ENCODE results near the gene OR51E1.
A peak's percentile ranks its signal among the peaks of the same experiment; 100 is the strongest.

OR51E1 gene, protein sequence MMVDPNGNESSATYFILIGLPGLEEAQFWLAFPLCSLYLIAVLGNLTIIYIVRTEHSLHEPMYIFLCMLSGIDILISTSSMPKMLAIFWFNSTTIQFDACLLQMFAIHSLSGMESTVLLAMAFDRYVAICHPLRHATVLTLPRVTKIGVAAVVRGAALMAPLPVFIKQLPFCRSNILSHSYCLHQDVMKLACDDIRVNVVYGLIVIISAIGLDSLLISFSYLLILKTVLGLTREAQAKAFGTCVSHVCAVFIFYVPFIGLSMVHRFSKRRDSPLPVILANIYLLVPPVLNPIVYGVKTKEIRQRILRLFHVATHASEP

DNA sequence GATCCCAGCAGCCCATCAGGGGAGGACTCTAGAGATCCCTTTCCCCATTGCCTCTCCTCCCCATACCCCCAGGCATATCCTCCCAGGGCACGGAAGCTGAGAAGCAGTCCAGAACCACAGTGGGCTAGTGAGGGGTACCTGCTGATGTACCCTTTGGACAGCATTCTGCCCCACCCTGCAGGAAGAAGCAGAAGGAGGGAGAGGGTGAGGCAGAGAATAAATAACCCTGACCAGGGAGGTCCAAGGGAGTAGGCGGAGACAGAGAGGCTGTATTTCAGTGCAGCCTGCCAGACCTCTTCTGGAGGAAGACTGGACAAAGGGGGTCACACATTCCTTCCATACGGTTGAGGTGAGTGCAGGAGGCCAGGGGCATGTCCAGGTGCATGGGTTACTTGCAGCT is at the start of gene OR51E1:
Gene OR51E1 (plus strand): TSS at position 301 of the 400 bp plus-strand sequence. CDS start 8,545 bp downstream, outside the sequence.
- DNase-seq = no peak

DNA sequence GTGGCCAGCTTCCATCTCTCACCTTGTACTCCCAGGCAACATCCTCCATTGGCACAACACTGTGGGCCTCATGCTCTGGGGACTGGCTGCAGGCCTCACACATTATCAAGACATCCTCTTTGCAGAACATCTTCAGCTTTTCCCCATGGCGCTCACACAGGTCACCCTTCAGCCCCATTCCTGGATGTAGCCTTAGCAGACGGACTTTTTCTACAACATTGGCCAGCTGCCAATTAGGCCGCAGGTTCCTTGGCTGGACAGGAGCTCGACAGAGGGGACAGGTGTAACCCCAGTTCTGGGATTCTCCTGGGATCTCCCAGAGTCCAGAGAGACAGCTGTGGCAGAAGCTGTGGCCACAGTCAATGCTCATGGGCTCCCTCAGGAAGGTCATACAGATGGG is 38.7 kb upstream of the OR51E1 start:
- DNase-seq = no peak

DNA sequence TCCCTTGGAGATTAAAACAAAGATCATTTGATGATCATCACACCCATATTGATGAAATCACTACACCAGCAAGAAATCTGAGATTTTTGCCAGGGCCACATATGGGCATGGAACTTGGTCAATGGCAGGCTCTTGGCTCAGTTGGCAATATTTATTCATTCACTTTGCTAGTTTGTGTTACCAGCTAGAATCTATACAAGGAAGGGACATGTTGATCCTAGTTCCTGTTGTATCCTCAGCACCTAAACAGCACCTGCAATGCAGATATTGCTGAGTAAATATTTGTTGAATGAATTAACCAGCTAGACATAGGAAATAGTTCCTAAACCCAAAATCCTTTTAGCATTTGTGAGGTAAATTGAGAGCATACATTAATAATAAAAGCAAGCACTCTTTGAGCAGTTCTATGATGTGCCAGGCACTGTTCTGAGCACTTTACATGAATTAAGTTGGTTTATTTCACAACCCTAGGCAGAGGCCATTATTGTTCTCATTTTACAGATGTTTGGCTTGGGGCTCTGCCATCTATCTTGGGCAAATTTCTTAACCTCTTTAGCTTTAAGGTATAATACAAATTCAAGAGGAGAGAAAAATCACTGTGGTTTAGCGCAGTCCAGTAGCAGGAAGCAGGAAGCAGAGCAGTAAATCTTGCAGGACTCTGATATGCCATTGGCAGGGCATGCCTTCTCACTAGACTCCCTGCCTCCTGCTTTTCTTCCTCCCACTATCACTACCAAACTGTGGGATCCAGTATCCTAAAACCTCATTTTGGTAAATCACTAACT is 37.4 kb upstream of the OR51E1 start:
- DNase-seq = no peak

DNA sequence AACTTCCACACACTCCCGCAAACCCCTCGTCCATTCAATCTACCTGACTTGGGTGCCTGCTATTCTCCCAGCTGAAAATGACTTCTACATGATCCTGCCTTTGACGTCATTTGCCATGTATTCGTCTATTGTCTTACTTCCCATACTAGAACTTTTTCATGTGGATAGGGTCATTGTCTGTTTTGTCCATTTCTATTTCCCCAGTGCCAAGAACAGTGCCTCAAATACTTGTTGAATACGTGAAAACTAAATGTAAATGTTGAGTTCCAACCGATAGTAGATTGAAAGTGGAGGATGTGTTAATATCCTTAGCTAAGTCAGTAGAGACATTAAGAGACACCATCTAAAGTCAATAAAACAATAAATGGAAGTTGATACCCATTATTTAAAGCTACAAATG is 36.7 kb upstream of the OR51E1 start:
- no peak for DNase-seq

DNA sequence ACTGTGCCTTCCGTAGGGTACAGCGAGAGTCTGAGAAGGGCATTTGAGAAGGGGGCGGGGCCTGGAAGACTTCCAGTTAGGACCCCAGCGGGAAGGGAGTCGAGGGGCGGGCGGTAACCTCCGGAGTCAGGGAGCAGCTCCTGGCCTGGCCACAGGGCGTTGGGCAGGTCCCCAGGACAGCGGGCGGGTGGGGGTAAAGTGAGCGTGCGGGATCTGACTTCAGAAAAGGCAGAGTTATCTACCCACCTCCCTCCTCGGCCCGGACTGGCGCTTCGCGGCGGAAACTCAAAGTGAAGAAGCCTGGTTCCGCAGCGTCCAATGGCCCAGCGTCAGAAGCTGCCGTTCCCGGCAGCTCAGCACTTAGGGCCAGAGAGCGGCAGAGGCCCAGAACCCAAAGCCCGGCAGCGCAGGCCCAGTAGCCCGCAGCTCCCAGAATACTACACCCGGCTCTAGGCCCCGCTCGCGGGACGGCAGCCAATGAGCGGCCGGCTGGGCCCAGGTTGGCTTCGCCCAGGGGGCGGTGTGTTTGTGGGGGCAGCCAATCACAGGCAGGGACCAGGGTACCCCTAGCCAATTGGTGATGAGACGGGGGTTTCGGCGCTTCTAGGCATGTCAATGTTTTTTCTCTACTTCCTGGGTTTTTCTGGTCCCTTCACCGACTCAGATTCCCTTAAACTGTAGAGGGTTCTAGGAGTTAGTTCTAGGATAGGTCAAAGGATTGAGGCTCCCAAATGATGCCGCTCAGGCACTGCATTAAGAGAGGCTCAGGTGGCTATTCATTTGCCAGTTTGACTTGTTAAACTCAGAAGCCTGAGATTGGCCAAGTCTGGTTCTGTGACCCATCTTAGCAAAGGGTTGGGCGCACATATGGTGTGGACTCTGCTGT is 35.8 kb upstream of the OR51E1 start, which contains the start of gene TRIM68:
Gene TRIM68 (minus strand): TSS at position 451 of the 886 bp plus-strand sequence. CDS start 2,727 bp downstream, outside the sequence.
- peak; percentile 79 to 95 for DNase-seq

DNA sequence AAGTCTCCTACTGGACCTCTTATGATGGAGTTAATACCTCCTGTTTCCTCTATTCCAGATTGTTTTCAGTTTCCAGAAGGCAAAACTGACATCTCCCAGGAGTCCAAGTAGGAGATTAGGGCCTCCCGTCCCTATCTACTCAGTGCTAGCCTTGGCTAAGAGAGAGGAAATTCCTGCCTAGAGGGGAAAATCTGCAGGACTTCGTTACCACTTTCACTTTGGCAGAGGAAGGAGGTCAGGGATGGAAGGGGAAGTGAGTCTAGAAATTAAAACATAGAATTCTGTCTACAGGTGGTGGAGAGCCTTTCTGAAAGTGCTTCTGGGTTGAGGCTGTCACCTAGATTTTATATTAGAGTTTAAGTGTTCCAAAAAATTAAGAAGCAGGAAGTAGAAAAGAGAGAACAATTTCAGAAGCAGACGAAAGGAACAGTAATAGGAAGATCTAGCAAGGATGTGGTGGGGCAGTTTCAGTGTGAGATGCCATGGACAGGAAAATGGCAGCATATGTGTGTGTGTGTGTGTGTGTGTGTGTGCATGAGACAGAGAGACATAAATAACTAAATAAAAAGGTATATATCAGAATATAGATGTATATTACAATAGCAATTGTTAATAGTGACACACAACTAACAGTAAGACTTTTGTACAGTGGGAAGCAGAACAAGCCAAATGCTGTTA is 33.4 kb upstream of the OR51E1 start:
- DNase-seq = no peak

DNA sequence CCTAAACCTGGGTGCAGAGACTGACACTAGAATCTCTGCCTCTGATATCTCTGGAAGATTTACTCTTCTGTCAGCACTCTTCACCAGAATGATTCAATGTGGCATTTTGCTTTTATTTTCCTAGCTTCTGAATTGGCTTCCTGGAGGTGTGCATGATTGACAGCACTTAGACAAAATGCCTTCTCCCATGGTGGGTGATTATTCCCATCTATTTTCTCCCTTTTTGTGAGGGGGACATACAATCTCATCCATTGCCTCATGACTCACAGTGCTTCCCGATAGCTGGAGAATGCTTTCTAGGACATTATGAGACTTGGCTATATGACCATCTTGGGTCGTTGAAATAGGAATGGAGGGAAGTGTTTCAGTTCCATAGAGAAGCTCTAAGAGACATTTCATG is 31.8 kb upstream of the OR51E1 start:
- DNase-seq = no peak

DNA sequence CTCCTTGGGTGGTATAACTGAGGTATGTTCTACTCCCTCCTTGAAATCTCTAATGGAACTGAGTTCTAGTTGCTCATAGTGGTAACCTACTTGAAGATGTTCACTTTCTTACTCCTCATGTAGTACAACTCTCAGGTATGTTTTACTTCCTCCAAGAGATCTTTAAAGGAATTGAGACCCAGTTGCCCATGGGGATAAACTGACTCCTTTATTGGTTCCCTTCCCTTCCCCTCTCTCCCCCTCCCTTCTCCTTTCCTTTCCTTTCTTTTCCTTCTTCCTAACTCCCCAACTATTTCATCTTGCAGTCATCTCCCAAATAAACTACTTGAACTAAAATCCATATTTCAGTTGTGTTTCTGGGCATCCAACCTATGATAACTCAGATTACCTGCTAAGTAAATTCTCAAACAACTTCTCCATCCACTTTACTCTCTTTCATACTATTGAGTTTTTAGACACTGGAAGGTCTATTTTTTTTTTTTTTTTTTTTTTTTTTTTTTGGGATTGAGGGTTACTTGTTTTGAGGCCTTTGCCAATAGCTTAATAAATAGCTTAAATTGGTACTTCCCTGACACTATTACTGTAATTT is 27.8 kb upstream of the OR51E1 start:
- no peak for DNase-seq

DNA sequence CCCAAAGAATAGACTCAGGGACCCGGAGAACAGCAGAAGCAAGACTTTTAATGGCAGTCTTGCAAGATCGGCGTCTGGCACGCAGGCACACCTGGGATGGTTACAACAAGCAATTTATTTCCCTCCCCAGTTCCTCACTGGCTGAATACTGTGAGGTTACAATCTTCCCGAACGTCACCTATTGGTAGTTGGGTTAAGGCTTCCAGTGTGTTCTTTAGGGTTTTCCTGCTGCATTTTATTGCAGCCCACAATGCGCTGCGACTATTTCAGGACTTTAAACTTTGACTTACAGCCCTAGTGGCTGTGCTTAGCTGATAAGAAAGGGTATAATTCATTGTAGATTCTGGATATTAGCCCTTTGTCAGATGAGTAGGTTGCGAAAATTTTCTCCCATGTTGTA is 24.3 kb upstream of the OR51E1 start:
- DNase-seq = no peak

DNA sequence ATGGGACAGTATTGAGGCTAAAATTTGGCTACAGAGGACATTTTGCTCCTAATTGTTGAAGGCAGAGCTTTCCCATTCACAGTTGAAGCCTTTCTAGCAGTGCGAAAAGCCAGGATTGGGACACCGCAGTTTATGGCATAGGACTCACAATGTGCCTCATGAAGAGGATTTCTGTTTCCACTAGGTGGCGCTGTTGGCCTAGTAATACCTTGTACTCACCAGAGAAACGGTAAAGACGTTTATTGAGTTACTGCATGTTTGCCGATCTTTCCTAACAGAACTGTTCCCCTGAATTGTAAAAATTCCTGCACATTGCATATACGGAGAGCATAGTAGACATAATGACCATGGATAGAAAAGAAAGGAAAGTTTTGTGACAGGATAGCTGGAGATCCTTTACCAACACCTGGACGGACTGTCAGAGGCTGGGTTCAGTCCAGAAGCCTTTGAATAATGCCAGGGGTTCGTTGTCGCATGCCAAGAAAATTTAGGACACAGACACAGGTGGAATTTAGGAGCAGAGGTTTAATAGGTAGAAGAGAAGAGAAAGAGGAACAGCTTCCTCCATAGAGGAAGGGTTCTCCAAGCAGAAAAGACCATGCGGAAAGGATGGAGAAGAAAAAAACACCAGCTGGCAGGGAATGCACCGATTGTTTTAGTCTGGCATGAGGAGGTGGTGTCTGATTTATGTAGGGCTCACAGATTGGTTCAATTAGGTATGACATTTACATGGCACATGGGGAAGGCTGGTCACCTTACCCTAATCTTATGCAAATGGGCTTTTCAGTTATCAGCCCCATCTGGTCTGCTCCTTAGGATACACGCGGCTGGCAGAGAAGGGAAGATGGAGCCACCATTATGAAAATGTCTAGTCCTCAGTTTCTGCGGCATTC is 17.3 kb upstream of the OR51E1 start:
- DNase-seq = peak in 1 of 2 experiments; percentile 63

DNA sequence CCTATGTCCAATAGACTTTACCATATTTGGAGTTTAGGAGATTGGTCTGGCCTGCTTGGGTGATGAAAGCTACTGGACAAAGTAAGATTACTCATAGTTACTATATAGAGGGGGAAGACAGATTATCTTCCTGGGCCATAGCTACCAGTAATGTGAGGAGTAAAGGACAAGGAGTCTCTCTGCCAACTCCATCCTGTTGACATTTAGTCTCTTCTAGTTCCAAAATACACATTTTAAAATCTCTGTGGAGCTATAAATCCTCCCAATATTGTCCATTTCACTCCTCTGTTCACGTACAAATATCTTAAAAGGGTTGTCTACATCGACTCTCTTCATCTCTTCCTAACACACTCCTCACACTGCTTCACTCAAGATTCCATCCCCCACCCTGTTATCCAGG is 7.6 kb upstream of the OR51E1 start:
- no peak for DNase-seq

DNA sequence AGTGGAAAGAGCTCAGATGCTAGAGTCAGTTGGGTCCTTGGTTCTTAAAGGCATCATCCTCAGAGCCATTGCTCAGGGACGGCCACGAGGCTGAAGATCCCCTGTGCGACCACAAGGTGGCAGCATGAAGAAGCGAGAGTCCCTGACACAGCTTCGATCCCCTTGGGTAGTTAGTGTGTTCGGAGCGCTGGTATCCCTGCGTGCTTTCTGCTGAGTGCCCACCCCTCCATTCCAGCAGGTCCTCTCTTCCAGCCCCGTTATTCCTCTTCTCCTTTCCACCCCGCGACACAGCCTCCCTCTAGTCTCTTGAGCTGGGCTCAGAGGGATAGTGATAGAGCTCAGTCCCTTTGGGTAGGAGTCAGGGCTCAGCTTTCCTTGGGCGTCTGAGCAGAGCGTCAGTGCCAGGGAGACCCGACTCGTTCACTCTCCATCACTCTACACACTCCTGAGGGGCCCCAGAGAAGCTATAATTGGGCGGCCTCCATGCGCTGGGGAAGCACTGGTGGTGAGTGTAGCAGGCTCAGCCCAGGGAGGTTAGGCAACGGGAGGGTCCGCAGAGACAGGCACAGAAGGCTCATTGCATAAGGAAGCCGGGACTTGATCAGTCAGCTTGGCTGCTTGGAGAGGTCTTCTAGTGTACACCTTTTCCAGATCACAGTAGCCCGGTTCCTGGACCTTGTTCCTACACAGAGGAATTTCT is 6.7 kb upstream of the OR51E1 start, which contains the start of gene OR51D1:
Gene OR51D1 (plus strand): TSS at position 516 of the 700 bp plus-strand sequence. CDS start 2,314 bp downstream, outside the sequence.
- peak; percentile 8 to 53 for DNase-seq

DNA sequence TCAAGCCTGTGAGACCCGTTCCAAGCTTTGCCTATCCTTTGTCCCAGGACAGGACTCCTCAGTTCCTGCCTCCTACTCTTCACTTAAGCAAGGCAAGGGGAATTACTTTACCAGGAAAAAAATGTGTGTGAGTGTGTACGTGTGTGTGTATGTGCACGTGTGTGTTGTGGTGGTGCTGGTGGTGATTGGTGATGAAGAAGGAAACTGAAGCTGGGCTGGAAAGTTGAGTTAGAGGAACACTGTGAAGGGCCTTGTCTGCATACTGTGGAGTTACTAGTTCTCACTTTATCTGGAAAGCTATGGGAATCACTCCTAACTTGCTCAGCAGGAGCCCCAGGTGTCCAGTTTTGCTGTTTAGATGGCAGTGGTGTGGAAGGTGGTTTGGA is 6.1 kb upstream of the OR51E1 start:
- no peak for DNase-seq

DNA sequence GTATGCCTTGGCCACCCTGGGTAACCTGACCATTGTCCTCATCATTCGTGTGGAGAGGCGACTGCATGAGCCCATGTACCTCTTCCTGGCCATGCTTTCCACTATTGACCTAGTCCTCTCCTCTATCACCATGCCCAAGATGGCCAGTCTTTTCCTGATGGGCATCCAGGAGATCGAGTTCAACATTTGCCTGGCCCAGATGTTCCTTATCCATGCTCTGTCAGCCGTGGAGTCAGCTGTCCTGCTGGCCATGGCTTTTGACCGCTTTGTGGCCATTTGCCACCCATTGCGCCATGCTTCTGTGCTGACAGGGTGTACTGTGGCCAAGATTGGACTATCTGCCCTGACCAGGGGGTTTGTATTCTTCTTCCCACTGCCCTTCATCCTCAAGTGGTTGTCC is 3.9 kb upstream of the OR51E1 start:
- DNase-seq = no peak

DNA sequence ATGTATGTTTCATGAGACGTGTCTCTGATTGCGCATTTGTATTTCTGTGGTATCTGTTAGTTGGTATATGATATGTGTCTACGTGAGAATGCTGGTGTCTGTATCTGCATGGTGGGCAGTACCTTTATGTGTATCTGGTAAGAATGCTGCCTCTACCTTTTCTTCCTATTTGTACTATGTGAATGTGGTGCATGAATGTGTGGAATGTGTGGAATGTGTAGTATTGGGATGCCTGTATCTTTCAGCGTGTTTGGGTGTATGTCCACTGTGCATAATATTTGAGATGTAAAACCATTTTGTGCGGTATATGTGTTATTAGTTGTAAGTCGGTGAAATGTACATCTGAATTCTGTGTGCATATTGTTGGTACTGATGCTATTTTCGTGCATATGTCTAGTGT is 2.3 kb upstream of the OR51E1 start:
- no peak for DNase-seq

DNA sequence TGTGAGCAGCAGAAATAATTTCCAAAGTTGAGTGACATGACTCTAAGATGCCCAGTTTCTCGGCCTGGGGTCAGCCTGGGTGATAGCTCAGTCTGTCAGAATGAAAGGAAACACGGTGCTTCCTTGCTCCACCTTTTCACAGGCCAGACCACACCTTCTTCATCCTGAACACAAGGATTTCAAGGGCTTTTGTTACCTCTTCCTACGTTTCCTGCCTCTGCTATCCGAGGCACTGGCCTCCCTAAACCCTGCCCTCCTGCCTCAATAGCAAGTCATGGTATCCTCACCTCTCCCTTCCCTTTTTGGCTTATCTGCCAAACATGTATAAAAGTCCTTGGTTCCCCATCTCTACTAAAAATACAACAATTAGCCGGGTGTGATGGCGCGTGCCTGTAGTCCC is 1.7 kb upstream of the OR51E1 start:
- no peak for DNase-seq

DNA sequence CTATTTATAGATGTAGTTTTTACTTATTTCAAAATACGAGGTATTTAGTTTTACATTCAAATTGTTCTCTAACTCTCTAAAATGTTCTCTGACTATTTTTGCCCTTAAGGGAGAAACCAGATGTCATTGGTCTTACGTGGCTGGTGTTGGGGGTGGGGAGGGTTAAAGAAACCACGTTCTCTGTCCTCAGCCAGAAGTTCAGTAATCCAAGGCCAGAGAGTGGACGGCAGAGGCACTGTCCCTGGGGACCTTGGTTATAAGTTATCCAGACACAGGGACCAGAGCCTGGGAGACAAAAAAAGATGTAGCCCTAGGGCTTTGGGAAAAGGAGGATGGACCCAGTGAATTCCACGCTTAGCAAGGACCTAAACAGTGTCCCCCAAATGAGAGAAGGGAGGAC is 706 bp upstream of the OR51E1 start:
- no peak for DNase-seq

DNA sequence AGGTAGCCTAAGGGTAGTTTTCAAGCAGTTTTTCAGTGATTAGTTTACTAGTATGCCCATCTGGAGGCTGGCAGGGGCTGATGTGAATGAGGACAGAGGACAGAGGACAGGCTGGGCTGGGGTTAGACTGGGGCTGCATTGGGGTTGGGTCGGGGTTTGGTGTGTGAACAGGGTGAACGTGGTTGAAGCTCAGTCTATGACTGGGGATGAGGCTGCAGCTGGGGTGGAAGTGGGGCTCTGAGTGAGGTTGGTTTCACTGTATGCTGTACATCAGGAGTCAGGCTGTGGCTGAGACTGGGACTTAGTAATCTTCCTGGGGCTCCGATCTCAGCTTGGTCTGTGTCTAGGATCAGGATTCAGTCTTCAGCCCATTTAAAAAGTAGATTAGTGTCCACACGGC is 451 bp downstream of the OR51E1 start:
- no peak for DNase-seq

DNA sequence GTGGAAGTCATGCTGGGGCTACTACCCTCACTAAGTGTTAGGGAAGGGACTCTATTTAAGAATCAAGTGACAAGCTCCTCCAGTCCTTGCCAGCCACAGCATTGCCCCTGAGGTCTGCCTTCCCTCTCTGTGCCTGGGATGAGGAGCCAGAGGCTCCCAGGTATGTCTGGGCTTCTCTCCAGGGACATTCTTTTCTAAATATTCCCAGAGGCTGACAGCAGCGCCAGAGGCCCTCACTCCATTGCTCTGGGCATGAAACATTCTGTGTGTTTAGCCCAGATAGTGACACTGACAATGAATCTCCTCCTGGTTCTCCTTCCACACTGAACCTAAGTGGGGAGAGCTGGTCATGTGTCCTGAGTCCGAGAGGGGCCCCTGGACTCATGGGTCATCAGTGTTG is 2.2 kb downstream of the OR51E1 start:
- DNase-seq = no peak

DNA sequence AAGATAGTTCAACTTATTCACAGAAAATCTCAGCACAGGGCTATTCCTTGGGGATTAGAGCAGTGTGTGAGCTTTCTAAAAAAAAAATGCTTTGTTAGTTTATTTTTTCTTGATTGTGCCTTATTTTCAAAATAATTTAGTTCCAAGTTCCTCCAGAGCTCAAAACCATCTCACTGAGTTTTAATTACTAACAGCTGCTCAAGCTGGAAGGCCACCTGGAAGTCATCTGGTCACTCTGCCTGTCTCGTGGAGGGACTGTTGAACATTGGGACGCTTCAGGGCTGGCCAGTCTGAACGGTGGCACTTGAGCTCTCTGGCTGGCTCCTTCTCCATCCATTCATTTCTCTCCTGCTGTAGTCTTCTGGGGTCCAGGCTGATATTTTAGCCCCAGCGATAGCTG is 4.0 kb downstream of the OR51E1 start:
- no peak for DNase-seq
